ENCODE measurements around the gene ARL6IP5. TPM values are rescaled to one million over a fixed set of nuclear protein-coding genes. Genes with fewer than 3 reads are reported as not detected.
A peak's percentile ranks its signal among the peaks of the same experiment; 100 is the strongest.

Gene ARL6IP5, protein sequence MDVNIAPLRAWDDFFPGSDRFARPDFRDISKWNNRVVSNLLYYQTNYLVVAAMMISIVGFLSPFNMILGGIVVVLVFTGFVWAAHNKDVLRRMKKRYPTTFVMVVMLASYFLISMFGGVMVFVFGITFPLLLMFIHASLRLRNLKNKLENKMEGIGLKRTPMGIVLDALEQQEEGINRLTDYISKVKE
- 10 to 100 TPM; 46.9 to 59.0 TPM for polyA plus RNA-seq

DNA sequence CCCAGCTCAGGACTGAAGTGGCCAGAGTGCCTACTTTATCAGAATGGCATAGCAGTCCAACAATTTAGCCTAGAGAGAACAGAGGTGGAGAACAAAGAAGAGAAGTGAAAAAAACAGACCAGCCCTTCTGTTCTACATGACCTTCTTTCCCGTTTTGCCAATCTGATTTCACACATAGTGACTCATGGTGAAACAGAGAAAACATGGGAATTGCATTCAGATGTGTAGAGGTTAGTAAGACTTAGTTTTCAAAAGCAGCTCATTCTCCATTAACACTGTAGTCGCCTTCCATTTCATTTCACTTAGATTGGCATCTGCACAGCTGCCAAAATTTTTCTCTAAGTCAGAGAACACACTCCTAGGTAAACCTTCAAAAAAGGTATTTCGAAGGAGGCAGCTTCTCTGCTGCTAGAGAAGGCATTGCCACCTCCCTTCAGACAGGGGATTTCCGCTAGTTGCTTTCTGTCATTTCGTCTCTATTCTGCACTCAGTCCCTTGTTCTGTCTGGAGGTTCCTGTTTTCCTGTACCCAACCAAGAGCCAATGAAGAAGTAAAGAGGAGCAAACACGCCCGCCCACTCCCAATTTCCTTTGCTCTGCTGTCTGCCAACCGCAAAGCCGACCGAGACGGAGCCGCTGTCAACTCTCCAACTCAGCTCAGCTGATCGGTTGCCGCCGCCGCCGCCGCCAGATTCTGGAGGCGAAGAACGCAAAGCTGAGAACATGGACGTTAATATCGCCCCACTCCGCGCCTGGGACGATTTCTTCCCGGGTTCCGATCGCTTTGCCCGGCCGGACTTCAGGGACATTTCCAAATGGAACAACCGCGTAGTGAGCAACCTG lies at the start of gene ARL6IP5:
Gene ARL6IP5, plus strand, starts transcription at position 612 of the 842 bp plus-strand sequence. Its CDS starts 111 bp downstream, at position 723.
- Histone ChIP-seq H3K27ac (ENCODE audit: low read depth in 2 of 2, low read length in 1 of 2) (peak within 1 kb of the TSS; percentile 95 to 98), H3K36me3 (ENCODE audit: control insufficient read depth in 2 of 2, insufficient read depth in 2 of 2, low read length in 1 of 2) (no peaks in the 10 kb centered on the region), H3K4me1 (ENCODE audit: control insufficient read depth in 2 of 2, insufficient read depth in 2 of 2, low read length in 1 of 2) (peaks cover 2 to 3% of the 10 kb centered on the region in 2 donors), H3K4me3 (ENCODE audit: low read depth in 1 of 2, low read length in 2 of 2) (peak within 1 kb of the TSS; percentile 67 to 98), H3K27me3 (ENCODE audit: control insufficient read depth in 1 of 2, insufficient read depth in 2 of 2, low read length in 2 of 2) (no peaks in the 10 kb centered on the region), H3K9me3 (ENCODE audit: control insufficient read depth in 2 of 2, insufficient read depth in 1 of 2, low read depth in 1 of 2, low read length in 1 of 2) (no peaks in the 10 kb centered on the region)
- 1 to 2% methylated on average over 32 of the region's 32 CpGs for WGBS, 2 donors

DNA sequence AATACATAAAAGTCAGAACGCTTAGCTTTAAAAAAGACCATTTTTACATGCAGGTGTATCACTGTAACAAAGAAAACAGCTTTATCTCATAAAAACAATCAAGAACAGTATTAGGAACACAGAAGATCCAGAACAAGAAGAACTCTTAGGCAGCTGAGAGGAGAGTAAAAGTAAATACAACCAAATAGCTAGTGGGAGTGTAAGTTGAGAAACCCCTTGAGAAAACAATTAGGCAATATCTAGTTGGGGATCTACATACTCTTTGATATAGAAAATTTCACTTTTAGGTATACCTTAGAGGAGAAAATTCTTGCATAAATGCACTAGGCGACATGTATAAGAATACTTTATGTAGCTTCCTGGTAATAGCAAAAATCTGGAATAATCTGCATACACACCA lies 40.1 kb upstream of the ARL6IP5 start:
- no peaks in the 10 kb centered on the region for H3K27me3 ChIP-seq (ENCODE audit: control insufficient read depth in 1 of 2, insufficient read depth in 2 of 2, low read length in 2 of 2)
- H3K9me3 ChIP-seq (ENCODE audit: control insufficient read depth in 2 of 2, insufficient read depth in 1 of 2, low read depth in 1 of 2, low read length in 1 of 2) = no peaks in the 10 kb centered on the region
- WGBS, 2 donors = 96 to 97% methylated on average over 2 of the region's 2 CpGs
- H3K27ac ChIP-seq (ENCODE audit: low read depth in 2 of 2, low read length in 1 of 2) = no peak overlapping the region
- H3K36me3 ChIP-seq (ENCODE audit: control insufficient read depth in 2 of 2, insufficient read depth in 2 of 2, low read length in 1 of 2) = peaks cover 2 to 8% of the 10 kb centered on the region in 2 donors
- H3K4me1 ChIP-seq (ENCODE audit: control insufficient read depth in 2 of 2, insufficient read depth in 2 of 2, low read length in 1 of 2) = peaks cover 0 to 1% of the 10 kb centered on the region in 2 donors
- H3K4me3 ChIP-seq (ENCODE audit: low read depth in 1 of 2, low read length in 2 of 2) = no peak overlapping the region

DNA sequence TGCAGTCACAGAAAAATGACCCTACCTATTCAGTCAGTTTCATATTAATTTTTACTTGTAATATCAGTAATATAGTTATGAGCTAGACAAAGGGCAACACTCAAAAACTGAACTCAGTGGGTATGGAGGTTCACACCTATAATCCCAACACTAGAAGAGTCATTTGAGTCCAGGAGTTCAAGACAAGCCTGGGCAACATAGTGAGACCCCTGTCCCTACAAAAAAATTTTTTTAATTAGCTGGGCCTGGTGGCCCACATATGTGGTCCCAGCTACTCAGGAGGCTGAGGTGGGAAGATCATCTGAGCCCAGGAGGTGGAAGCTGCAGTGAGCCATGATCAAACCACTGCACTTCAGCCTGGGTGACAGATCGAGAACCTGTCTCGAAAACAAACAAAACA lies 35.7 kb upstream of the ARL6IP5 start:
- WGBS, 2 donors = 81 to 98% methylated on average over 2 of the region's 2 CpGs
- H3K36me3 ChIP-seq (ENCODE audit: control insufficient read depth in 2 of 2, insufficient read depth in 2 of 2, low read length in 1 of 2) = peaks cover 2 to 4% of the 10 kb centered on the region in 2 donors
- no peaks in the 10 kb centered on the region for H3K27me3 ChIP-seq (ENCODE audit: control insufficient read depth in 1 of 2, insufficient read depth in 2 of 2, low read length in 2 of 2)
- H3K4me1 ChIP-seq (ENCODE audit: control insufficient read depth in 2 of 2, insufficient read depth in 2 of 2, low read length in 1 of 2) = peaks cover 0 to 1% of the 10 kb centered on the region in 2 donors
- H3K9me3 ChIP-seq (ENCODE audit: control insufficient read depth in 2 of 2, insufficient read depth in 1 of 2, low read depth in 1 of 2, low read length in 1 of 2) = no peaks in the 10 kb centered on the region
- no peak overlapping the region for H3K4me3 ChIP-seq (ENCODE audit: low read depth in 1 of 2, low read length in 2 of 2)
- no peak overlapping the region for H3K27ac ChIP-seq (ENCODE audit: low read depth in 2 of 2, low read length in 1 of 2)

DNA sequence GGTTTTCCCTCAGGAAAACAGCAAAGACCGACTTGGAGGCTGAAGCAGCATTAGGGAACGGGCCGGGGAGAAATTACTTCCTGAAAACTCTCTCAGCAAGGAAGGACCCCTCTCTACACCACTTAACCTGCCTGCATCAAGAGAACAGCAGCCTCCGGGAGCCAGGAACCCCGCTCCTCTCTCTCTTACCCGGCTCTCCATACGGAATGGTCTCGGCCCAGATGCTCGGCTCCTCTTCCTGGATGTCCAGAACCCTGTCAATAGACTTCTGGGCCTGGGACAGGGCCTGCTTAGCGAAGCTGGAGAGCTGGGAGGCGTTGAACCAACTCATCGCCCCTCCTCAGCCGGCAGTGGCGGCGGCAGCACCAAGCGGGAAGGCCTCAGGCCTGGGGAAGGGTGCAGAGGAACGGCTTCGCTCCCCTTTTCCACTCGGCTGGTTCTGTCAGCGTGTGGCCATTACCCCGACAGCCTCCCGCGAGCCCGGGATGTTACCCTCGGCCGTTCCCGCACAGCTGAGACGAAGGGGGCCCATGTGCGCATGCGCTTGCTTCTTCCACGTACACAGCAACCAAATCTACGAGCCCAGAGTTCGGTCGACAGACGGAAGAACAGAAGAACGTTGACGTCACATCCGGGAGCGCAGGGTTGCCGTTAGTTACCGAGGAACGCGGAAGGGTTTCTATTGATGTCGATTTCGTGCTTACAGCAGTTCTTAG lies 32.8 kb upstream of the ARL6IP5 start, which contains the start of gene TMF1:
Gene TMF1, minus strand, starts transcription at position 578 of the 716 bp plus-strand sequence. Its CDS starts 247 bp downstream, at position 331.
- H3K27ac ChIP-seq (ENCODE audit: low read depth in 2 of 2, low read length in 1 of 2) = peak within 1 kb of the TSS; percentile 95 to 99
- H3K4me3 ChIP-seq (ENCODE audit: low read depth in 1 of 2, low read length in 2 of 2) = peak within 1 kb of the TSS; percentile 85 to 100
- 0 to 1% methylated on average over 45 of the region's 45 CpGs for WGBS, 2 donors
- peaks cover 0 to 4% of the 10 kb centered on the region in 2 donors for H3K36me3 ChIP-seq (ENCODE audit: control insufficient read depth in 2 of 2, insufficient read depth in 2 of 2, low read length in 1 of 2)
- H3K4me1 ChIP-seq (ENCODE audit: control insufficient read depth in 2 of 2, insufficient read depth in 2 of 2, low read length in 1 of 2) = peaks cover 0 to 1% of the 10 kb centered on the region in 2 donors
- H3K9me3 ChIP-seq (ENCODE audit: control insufficient read depth in 2 of 2, insufficient read depth in 1 of 2, low read depth in 1 of 2, low read length in 1 of 2) = no peaks in the 10 kb centered on the region
- H3K27me3 ChIP-seq (ENCODE audit: control insufficient read depth in 1 of 2, insufficient read depth in 2 of 2, low read length in 2 of 2) = no peaks in the 10 kb centered on the region

DNA sequence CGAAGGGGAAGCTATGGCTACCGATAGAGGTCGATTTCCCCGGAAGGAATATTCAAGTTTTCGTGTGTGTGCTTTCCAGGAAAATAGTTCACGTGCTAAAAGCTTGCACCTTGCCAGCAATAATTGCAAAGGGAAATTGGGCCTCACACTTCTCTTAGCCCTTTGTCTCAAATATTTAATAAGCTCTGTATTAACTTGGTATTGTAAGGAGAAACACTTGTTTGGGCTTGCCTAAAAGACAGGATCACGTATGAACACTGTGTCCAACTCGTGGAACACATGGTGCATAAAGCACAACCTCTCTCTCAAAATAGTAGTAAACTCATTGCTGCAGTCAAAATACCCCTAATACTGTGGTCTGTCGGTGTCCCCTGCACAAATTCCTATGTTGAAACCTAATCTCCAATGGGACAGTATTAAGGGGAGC lies 32.3 kb upstream of the ARL6IP5 start:
- no peaks in the 10 kb centered on the region for H3K9me3 ChIP-seq (ENCODE audit: control insufficient read depth in 2 of 2, insufficient read depth in 1 of 2, low read depth in 1 of 2, low read length in 1 of 2)
- peak overlapping the region; percentile 95 to 99 for H3K27ac ChIP-seq (ENCODE audit: low read depth in 2 of 2, low read length in 1 of 2)
- peaks cover 0 to 4% of the 10 kb centered on the region in 2 donors for H3K36me3 ChIP-seq (ENCODE audit: control insufficient read depth in 2 of 2, insufficient read depth in 2 of 2, low read length in 1 of 2)
- peaks cover 0 to 1% of the 10 kb centered on the region in 2 donors for H3K4me1 ChIP-seq (ENCODE audit: control insufficient read depth in 2 of 2, insufficient read depth in 2 of 2, low read length in 1 of 2)
- 11 to 13% methylated on average over 9 of the region's 9 CpGs for WGBS, 2 donors
- no peaks in the 10 kb centered on the region for H3K27me3 ChIP-seq (ENCODE audit: control insufficient read depth in 1 of 2, insufficient read depth in 2 of 2, low read length in 2 of 2)
- H3K4me3 ChIP-seq (ENCODE audit: low read depth in 1 of 2, low read length in 2 of 2) = peak overlapping the region; percentile 24 to 100

DNA sequence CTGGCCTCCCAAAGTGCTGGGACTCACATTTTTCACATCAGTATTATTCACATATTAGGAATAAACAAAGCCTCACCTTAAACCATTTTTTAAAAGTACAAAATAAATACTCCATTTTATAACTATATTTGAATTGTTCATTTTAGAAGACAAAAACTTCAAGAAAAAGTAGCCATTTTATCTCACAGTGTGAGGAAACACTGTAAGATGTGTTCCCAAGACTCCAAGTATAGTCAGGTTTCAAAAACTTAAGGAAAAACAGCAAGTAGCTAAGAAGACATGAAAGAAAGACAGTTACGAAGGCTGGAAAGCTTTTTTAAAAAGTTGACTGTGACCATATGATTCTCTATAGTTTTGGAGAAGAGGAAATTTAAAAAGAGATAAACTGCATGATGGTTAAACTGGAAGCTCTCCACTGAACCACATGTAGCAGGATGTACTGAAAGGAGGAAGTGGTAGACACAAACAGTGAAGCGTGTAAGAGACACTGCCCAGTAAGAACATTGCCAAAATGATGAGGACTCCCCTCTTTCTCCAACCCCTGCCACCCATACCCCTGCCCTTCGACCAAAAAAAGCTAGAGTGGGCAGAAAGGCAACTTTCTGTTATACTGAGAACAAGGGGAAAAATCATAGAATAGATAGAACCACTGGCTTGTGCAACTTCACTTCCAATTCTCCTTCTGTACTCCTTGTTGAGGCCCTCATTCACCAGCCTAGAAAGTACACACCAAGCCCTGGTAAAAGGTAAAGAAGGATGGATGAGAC lies 26.4 kb upstream of the ARL6IP5 start:
- Histone ChIP-seq H3K27me3 (ENCODE audit: control insufficient read depth in 1 of 2, insufficient read depth in 2 of 2, low read length in 2 of 2) (no peaks in the 10 kb centered on the region), H3K9me3 (ENCODE audit: control insufficient read depth in 2 of 2, insufficient read depth in 1 of 2, low read depth in 1 of 2, low read length in 1 of 2) (no peaks in the 10 kb centered on the region), H3K27ac (ENCODE audit: low read depth in 2 of 2, low read length in 1 of 2) (no peak overlapping the region), H3K4me1 (ENCODE audit: control insufficient read depth in 2 of 2, insufficient read depth in 2 of 2, low read length in 1 of 2) (no peaks in the 10 kb centered on the region), H3K4me3 (ENCODE audit: low read depth in 1 of 2, low read length in 2 of 2) (no peak overlapping the region), H3K36me3 (ENCODE audit: control insufficient read depth in 2 of 2, insufficient read depth in 2 of 2, low read length in 1 of 2) (peaks cover 3 to 5% of the 10 kb centered on the region in 2 donors)
- WGBS, 2 donors = 78 to 81% methylated on average over 3 of the region's 3 CpGs

DNA sequence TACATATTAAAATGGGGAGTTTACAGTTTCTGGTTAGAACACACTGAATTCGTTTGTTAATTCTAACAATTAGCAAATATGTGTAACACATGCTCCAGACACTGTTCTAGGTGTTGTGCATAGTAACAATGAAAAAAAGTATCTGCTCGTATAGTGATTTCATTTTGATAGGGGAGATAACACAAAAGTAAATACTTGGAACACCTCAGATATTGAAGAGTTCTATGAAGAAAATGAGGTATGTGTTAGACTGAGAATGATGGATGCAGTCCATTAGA lies 25.9 kb upstream of the ARL6IP5 start:
- WGBS, 2 donors = 87 to 90% methylated on average over 2 of the region's 2 CpGs
- Histone ChIP-seq H3K27me3 (ENCODE audit: control insufficient read depth in 1 of 2, insufficient read depth in 2 of 2, low read length in 2 of 2) (no peaks in the 10 kb centered on the region), H3K4me3 (ENCODE audit: low read depth in 1 of 2, low read length in 2 of 2) (no peak overlapping the region), H3K36me3 (ENCODE audit: control insufficient read depth in 2 of 2, insufficient read depth in 2 of 2, low read length in 1 of 2) (peaks cover 3 to 5% of the 10 kb centered on the region in 2 donors), H3K9me3 (ENCODE audit: control insufficient read depth in 2 of 2, insufficient read depth in 1 of 2, low read depth in 1 of 2, low read length in 1 of 2) (no peaks in the 10 kb centered on the region), H3K27ac (ENCODE audit: low read depth in 2 of 2, low read length in 1 of 2) (no peak overlapping the region), H3K4me1 (ENCODE audit: control insufficient read depth in 2 of 2, insufficient read depth in 2 of 2, low read length in 1 of 2) (no peaks in the 10 kb centered on the region)

DNA sequence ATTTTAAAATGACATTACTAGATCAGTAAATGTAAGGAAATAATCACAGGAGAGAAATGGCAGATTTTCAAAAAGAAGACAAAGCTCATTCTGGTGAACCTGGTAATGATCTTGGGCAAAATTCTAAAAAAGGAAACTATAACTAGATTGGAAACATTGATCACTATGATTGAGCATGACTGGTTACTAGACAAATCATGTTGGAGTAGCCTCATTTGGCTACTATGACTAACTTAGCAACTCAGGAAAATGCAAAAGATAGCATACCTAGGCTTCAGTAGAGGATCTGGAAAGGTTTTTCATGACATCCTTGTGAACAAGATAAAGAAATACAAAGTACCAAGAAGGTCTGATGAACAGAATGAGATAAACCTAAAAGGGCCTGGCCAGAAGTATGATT lies 25.0 kb upstream of the ARL6IP5 start:
- no peaks in the 10 kb centered on the region for H3K27me3 ChIP-seq (ENCODE audit: control insufficient read depth in 1 of 2, insufficient read depth in 2 of 2, low read length in 2 of 2)
- H3K4me3 ChIP-seq (ENCODE audit: low read depth in 1 of 2, low read length in 2 of 2) = no peak overlapping the region
- no peak overlapping the region for H3K27ac ChIP-seq (ENCODE audit: low read depth in 2 of 2, low read length in 1 of 2)
- no peaks in the 10 kb centered on the region for H3K9me3 ChIP-seq (ENCODE audit: control insufficient read depth in 2 of 2, insufficient read depth in 1 of 2, low read depth in 1 of 2, low read length in 1 of 2)
- H3K4me1 ChIP-seq (ENCODE audit: control insufficient read depth in 2 of 2, insufficient read depth in 2 of 2, low read length in 1 of 2) = no peaks in the 10 kb centered on the region
- H3K36me3 ChIP-seq (ENCODE audit: control insufficient read depth in 2 of 2, insufficient read depth in 2 of 2, low read length in 1 of 2) = peaks cover 3 to 5% of the 10 kb centered on the region in 2 donors

DNA sequence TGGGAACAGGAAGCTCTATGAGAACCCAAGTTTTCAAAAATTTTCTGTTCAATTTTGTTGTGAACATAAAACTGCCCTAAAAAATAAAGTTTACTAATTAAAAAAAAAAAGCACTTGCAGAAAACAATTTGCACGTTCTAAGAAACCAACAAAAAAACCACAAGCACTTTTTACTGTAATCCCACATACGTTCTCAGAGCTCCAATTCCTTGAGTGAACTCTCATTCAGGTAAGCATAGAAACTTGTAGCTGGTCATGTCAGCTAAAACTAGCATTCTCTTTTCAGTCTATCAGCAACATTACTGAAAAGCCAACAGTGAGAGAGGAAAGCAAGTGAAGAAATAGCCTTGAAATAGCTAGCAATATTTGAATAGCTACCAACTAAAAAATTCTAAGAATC lies 21.1 kb upstream of the ARL6IP5 start:
- Histone ChIP-seq H3K4me1 (ENCODE audit: control insufficient read depth in 2 of 2, insufficient read depth in 2 of 2, low read length in 1 of 2) (no peaks in the 10 kb centered on the region), H3K4me3 (ENCODE audit: low read depth in 1 of 2, low read length in 2 of 2) (no peak overlapping the region), H3K9me3 (ENCODE audit: control insufficient read depth in 2 of 2, insufficient read depth in 1 of 2, low read depth in 1 of 2, low read length in 1 of 2) (no peaks in the 10 kb centered on the region), H3K36me3 (ENCODE audit: control insufficient read depth in 2 of 2, insufficient read depth in 2 of 2, low read length in 1 of 2) (peaks cover 3 to 5% of the 10 kb centered on the region in 2 donors), H3K27me3 (ENCODE audit: control insufficient read depth in 1 of 2, insufficient read depth in 2 of 2, low read length in 2 of 2) (no peaks in the 10 kb centered on the region), H3K27ac (ENCODE audit: low read depth in 2 of 2, low read length in 1 of 2) (no peak overlapping the region)
- WGBS, 2 donors = 73 to 80% methylated on average over 2 of the region's 2 CpGs
